Fibroblast of pulmonary artery (primary cell): ENCODE measurements around the gene RCAN2.

ENCODE experiments used
- DNase-seq: peaks from one replicate; pipeline ENCODE4 v3.0.0-alpha.2; 2010; ENCODE audit warnings: low read depth
- H3K4me3 ChIP-seq: replicated peaks from 2 replicates; pipeline ENCODE4 v1.5.1; 2011; ENCODE audit warnings: low read depth, mild to moderate bottlenecking, control low read depth, low read length, moderate library complexity
- CTCF ChIP-seq: IDR thresholded peaks from 2 replicates; pipeline ENCODE4 v1.5.1; 2011; ENCODE audit warnings: mild to moderate bottlenecking, control low read depth, low read length, inconsistent platforms; ENCODE audit errors: missing control alignments

Gene RCAN2

DNA sequence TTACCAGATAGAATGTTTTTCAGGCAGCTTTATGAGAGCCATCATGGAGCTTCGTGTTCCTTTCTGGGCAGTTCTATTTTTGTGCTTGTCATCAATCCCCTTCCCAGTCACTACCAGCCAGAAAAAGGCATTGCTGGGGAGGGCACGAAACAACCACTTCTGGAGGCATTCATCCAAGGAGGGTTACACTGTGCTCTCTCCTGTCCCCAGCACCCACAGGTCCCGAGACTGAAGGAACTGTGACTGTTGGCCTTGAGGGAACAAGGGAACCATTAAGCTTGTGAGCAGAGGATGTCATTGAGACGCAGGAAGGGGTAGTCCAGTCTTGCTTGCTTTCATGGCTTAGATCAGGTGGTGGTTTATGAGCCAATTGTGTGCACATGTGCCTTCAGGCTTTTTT lies 300.4 kb downstream of the RCAN2 start:
- no peak for DNase-seq
- no peak overlapping the region for H3K4me3 ChIP-seq
- no peak for TF ChIP-seq CTCF

- H3K4me3 ChIP-seq, result no peak overlapping the region
- DNase-seq, result no peak
- TF ChIP-seq CTCF, result no peak
These were observed 301.5 kb downstream of the RCAN2 start for GRCh38 chr6:46189726-46190125.

DNA sequence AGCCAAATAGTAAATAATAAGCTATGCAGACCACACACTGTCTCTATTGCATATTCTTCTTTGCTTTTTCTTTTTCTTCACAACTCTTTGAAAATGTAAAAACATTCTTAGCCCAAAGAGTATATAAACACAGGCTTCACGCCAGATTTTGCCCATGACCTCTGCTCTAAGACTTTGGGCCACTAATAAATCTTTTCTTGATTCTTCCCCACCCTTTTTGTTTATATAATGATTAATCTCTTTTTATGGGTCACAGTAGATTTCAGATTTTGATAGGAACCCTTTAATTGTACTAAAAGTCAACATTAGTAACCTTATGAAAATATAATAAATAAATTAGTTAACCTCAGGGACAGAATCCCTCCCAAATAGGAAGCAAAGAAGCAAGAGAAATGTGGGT lies 304.7 kb downstream of the RCAN2 start:
- no peak for DNase-seq
- TF ChIP-seq CTCF, result no peak
- no peak overlapping the region for H3K4me3 ChIP-seq

- no peak for TF ChIP-seq CTCF
- DNase-seq, result peak; percentile 84
- H3K4me3 ChIP-seq, result no peak overlapping the region
These were observed 307.1 kb downstream of the RCAN2 start for GRCh38 chr6:46184114-46184513.

GRCh38 chr6:46175976-46176375 lies 315.3 kb downstream of the RCAN2 start:
- no peak for TF ChIP-seq CTCF
- H3K4me3 ChIP-seq, result no peak overlapping the region
- DNase-seq, result no peak

DNA sequence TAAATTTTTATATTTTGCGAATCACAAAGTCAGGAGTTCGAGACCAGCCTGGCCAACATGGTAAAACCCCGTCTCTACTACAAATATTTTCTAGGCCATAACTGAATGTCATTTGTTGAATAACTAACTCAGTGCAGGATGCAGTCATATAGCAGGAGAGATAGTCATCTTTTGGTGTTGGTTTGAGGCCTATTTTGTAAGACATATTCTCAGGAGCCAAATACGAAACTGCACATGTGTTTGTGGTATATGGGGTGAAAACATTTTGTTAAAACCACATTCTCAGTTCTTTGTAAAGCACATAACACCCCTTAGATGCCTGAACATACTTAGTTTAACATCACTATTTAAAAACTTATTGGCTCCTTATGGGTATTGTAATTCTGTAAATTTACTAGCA lies 315.8 kb downstream of the RCAN2 start:
- H3K4me3 ChIP-seq, result no peak overlapping the region
- DNase-seq, result no peak
- no peak for TF ChIP-seq CTCF

GRCh38 chr6:46174904-46175303 lies 316.3 kb downstream of the RCAN2 start:
- DNase-seq, result no peak
- no peak for TF ChIP-seq CTCF
- no peak overlapping the region for H3K4me3 ChIP-seq
